WERI-Rb-1 (cell line): ENCODE data around the gene MED12.
A peak's percentile ranks its signal among the peaks of the same experiment; 100 is the strongest.
"Not testable (repeated sequence)": the region's sequence is repeated elsewhere in the genome, so short reads cannot be mapped to it uniquely, and the experiment has no call there.

Source experiments
- DNase-seq: peaks from one replicate; pipeline ENCODE4 v3.0.0-alpha.2; 2020
- H3K27ac ChIP-seq: fragments of 250-450 bp; sonication (Bioruptor Pico); 2 replicates; pipeline ENCODE4 v1.5.1; 2020; ENCODE audit warnings: mild to moderate bottlenecking, moderate library complexity
- H3K27me3 ChIP-seq: fragments of 250-450 bp; sonication (Bioruptor Pico); 2 replicates; pipeline ENCODE4 v1.5.1; 2021; ENCODE audit warnings: mild to moderate bottlenecking, low read depth, moderate library complexity; ENCODE audit not compliant: insufficient read depth, severe bottlenecking
- H3K36me3 ChIP-seq: fragments of 250-450 bp; sonication (Bioruptor Pico); 2 replicates; pipeline ENCODE4 v1.5.1; 2020; ENCODE audit warnings: mild to moderate bottlenecking, moderate library complexity
- H3K4me3 ChIP-seq: 2 replicates; pipeline ENCODE4 v1.5.1; 2011; ENCODE audit warnings: low read depth, mild to moderate bottlenecking, control low read depth, low read length
- H3K9me3 ChIP-seq: fragments of 250-450 bp; sonication (Bioruptor Pico); 2 replicates; pipeline ENCODE4 v1.5.1; 2021; ENCODE audit warnings: mild to moderate bottlenecking, moderate library complexity; ENCODE audit not compliant: severe bottlenecking
- TF ChIP-seq, protein P1 (sequence below): IDR thresholded peaks from 2 replicates; pipeline ENCODE4 v1.5.1; 2011; ENCODE audit warnings: low read depth, mild to moderate bottlenecking, control low read depth, inconsistent platforms, low read length

MED12 gene

GRCh38 chrX:71171110-71171801 is 52.9 kb downstream of the MED12 start:
- Histone ChIP-seq H3K4me3 (no peak overlapping the region), H3K27ac (no peak overlapping the region), H3K36me3 (no peaks in the 10 kb centered on the region), H3K27me3 (peaks cover 3% of the 10 kb centered on the region), H3K9me3 (no peaks in the 10 kb centered on the region)
- TF ChIP-seq, protein P1, sequence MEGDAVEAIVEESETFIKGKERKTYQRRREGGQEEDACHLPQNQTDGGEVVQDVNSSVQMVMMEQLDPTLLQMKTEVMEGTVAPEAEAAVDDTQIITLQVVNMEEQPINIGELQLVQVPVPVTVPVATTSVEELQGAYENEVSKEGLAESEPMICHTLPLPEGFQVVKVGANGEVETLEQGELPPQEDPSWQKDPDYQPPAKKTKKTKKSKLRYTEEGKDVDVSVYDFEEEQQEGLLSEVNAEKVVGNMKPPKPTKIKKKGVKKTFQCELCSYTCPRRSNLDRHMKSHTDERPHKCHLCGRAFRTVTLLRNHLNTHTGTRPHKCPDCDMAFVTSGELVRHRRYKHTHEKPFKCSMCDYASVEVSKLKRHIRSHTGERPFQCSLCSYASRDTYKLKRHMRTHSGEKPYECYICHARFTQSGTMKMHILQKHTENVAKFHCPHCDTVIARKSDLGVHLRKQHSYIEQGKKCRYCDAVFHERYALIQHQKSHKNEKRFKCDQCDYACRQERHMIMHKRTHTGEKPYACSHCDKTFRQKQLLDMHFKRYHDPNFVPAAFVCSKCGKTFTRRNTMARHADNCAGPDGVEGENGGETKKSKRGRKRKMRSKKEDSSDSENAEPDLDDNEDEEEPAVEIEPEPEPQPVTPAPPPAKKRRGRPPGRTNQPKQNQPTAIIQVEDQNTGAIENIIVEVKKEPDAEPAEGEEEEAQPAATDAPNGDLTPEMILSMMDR: no peak
- no peak for DNase-seq

- no peaks in the 10 kb centered on the region for H3K36me3 ChIP-seq
- TF ChIP-seq, protein P1: no peak
- peaks cover 7% of the 10 kb centered on the region for H3K27me3 ChIP-seq
- no peak overlapping the region for H3K4me3 ChIP-seq
- DNase-seq: no peak
- H3K27ac ChIP-seq: no peak overlapping the region
- no peaks in the 10 kb centered on the region for H3K9me3 ChIP-seq
These were observed 55.0 kb downstream of the MED12 start for GRCh38 chrX:71173440-71173839.

GRCh38 chrX:71174795-71175194 is 56.4 kb downstream of the MED12 start:
- Histone ChIP-seq H3K27ac (no peak overlapping the region), H3K27me3 (peaks cover 12% of the 10 kb centered on the region), H3K4me3 (no peak overlapping the region), H3K9me3 (no peaks in the 10 kb centered on the region), H3K36me3 (no peaks in the 10 kb centered on the region)
- DNase-seq: no peak
- TF ChIP-seq, protein P1: no peak

DNA sequence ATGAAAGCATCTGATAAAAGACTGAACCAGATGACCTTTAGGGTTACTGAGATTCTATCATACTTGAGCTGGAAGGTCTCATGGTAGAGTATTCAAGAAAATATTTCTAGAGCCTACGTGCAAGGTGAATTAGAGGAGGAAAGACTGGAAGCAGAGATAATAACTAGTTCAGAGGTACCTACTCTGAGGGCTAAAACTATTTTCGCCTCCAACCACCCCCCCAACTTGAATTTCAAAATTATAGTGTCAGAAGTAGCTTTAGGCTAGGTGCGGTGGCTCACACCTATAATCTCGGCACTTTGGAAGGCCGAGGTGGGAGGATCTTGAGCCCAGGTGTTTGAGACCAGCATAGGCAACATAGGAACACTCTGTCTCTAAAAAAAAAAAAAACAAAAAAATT is 57.1 kb downstream of the MED12 start:
- H3K27ac ChIP-seq: no peak overlapping the region
- H3K27me3 ChIP-seq: peaks cover 12% of the 10 kb centered on the region
- no peak overlapping the region for H3K4me3 ChIP-seq
- H3K9me3 ChIP-seq: no peaks in the 10 kb centered on the region
- TF ChIP-seq, protein P1: no peak
- no peaks in the 10 kb centered on the region for H3K36me3 ChIP-seq
- DNase-seq: no peak

- no peak overlapping the region for H3K4me3 ChIP-seq
- TF ChIP-seq, protein P1: no peak
- H3K27ac ChIP-seq: no peak overlapping the region
- no peaks in the 10 kb centered on the region for H3K36me3 ChIP-seq
- DNase-seq: no peak
- peaks cover 14% of the 10 kb centered on the region for H3K27me3 ChIP-seq
- H3K9me3 ChIP-seq: peaks cover 4% of the 10 kb centered on the region
These were observed 58.9 kb downstream of the MED12 start for GRCh38 chrX:71177327-71177726.

GRCh38 chrX:71178908-71179307 is 60.5 kb downstream of the MED12 start:
- DNase-seq: peak; percentile 53
- H3K27ac ChIP-seq: no peak overlapping the region
- H3K36me3 ChIP-seq: no peaks in the 10 kb centered on the region
- H3K4me3 ChIP-seq: no peak overlapping the region
- peaks cover 18% of the 10 kb centered on the region for H3K27me3 ChIP-seq
- H3K9me3 ChIP-seq: peaks cover 4% of the 10 kb centered on the region
- TF ChIP-seq, protein P1: peak; percentile 63

GRCh38 chrX:71180579-71181265 is 62.3 kb downstream of the MED12 start:
- not testable (repeated sequence) for H3K4me3 ChIP-seq, H3K36me3 ChIP-seq, H3K27ac ChIP-seq, DNase-seq, H3K9me3 ChIP-seq
- peaks cover 15% of the 10 kb centered on the region for H3K27me3 ChIP-seq
